Measurements from ENCODE around the gene ZNF726. TPM values are rescaled to one million over a fixed set of nuclear protein-coding genes. Genes with fewer than 3 reads are reported as not detected.
"Not testable (repeated sequence)": the region's sequence is repeated elsewhere in the genome, so short reads cannot be mapped to it uniquely, and the experiment has no call there.

The ZNF726 gene
- total RNA-seq, 4 donors from 2014 or later = 0.33 TPM; not detected in 3

GRCh38 chr19:23969630-23970029, 54.9 kb downstream of the ZNF726 start:
- intact Hi-C loops (cut with DNase I; ENCODE audit: low total_unique reads) (loop anchor here (5.0 kb wide), 1 partner anchor 97 kb away; no protein-coding TSS in a partner anchor), in situ Hi-C loops (cut with MboI; ENCODE audit: low sequenced_read_pairs in 4 of 4) (no loop called here)
- no peaks in the 10 kb centered on the region for H3K36me3 ChIP-seq
- H3K4me1 ChIP-seq = no peaks in the 10 kb centered on the region
- ATAC-seq (no peak), DNase-seq (no peak)
- H3K27me3 ChIP-seq = peaks cover 3 to 21% (median 10%) of the 10 kb centered on the region in 3 donors
- TF ChIP-seq, protein P1, sequence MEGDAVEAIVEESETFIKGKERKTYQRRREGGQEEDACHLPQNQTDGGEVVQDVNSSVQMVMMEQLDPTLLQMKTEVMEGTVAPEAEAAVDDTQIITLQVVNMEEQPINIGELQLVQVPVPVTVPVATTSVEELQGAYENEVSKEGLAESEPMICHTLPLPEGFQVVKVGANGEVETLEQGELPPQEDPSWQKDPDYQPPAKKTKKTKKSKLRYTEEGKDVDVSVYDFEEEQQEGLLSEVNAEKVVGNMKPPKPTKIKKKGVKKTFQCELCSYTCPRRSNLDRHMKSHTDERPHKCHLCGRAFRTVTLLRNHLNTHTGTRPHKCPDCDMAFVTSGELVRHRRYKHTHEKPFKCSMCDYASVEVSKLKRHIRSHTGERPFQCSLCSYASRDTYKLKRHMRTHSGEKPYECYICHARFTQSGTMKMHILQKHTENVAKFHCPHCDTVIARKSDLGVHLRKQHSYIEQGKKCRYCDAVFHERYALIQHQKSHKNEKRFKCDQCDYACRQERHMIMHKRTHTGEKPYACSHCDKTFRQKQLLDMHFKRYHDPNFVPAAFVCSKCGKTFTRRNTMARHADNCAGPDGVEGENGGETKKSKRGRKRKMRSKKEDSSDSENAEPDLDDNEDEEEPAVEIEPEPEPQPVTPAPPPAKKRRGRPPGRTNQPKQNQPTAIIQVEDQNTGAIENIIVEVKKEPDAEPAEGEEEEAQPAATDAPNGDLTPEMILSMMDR (IDR thresholded peaks at IDR 0.05 in 4 of 5, conservative IDR thresholded peaks at IDR 0.05 in 1 of 5) = no peak
- TF ChIP-seq POLR2A (IDR thresholded peaks at IDR 0.05) = no peak
- H3K27ac ChIP-seq = no peak overlapping the region
- H3K4me3 ChIP-seq = no peak overlapping the region
- no peaks in the 10 kb centered on the region for H3K9me3 ChIP-seq

DNA sequence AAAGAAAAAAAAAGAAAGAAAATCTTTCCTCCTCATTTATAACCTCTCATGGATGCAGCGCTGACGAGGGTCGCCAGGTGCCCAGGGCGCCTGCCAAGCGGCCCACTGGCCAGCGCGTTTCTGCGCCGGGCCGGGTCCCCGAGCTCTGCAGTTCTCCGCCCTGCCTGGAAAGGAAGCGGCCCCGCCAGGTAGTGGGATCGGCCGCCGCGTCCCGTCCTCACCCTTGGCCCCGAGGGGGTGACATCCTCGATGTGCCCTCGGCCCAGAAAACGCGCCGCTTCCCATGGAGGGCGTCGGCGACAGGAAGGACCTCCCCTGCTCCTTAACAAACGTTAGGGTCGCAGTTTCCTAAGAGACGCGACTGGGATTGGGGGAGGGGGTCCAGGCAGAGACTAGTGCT, 56.9 kb downstream of the ZNF726 start:
- Histone ChIP-seq H3K4me1 (no peaks in the 10 kb centered on the region), H3K27ac (no peak overlapping the region), H3K27me3 (peaks cover 3 to 21% (median 10%) of the 10 kb centered on the region in 3 donors), H3K9me3 (no peaks in the 10 kb centered on the region), H3K36me3 (no peaks in the 10 kb centered on the region), H3K4me3 (no peak overlapping the region)
- in situ Hi-C loops (cut with MboI; ENCODE audit: low sequenced_read_pairs in 4 of 4) (no loop called here), intact Hi-C loops (cut with DNase I; ENCODE audit: low total_unique reads) (no loop called here)
- no peak for ATAC-seq
- no peak for DNase-seq
- no peak for TF ChIP-seq POLR2A (IDR thresholded peaks at IDR 0.05)
- TF ChIP-seq, protein P1 (IDR thresholded peaks at IDR 0.05 in 4 of 5, conservative IDR thresholded peaks at IDR 0.05 in 1 of 5) = no peak

DNA sequence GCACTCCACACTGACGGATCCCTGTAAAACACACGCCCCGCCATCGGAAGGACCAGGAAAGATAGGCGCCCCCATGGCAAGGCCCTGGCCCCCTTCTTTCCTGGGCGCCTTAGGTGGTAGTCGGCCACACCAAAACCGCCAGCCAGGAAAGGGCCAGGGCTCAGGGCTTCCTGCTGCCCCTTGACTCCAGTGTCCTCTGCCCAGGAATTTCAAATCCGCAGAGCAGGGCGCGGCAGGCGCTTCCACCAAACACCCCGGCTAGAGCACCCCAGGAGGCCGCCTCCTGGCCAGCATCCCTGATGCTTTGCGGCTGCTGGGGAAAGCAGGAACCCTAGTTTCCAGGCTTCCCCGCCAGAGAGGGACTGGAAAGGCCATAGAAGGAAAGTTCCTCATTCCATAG, 57.5 kb downstream of the ZNF726 start:
- DNase-seq (no peak), ATAC-seq (no peak)
- Histone ChIP-seq H3K9me3 (no peaks in the 10 kb centered on the region), H3K4me1 (no peaks in the 10 kb centered on the region), H3K36me3 (no peaks in the 10 kb centered on the region), H3K27me3 (peaks cover 3 to 21% (median 10%) of the 10 kb centered on the region in 3 donors), H3K27ac (no peak overlapping the region), H3K4me3 (no peak overlapping the region)
- TF ChIP-seq POLR2A (IDR thresholded peaks at IDR 0.05) = no peak
- TF ChIP-seq, protein P1 (IDR thresholded peaks at IDR 0.05 in 4 of 5, conservative IDR thresholded peaks at IDR 0.05 in 1 of 5) = no peak
- in situ Hi-C loops (cut with MboI; ENCODE audit: low sequenced_read_pairs in 4 of 4) = no loop called here
- intact Hi-C loops (cut with DNase I; ENCODE audit: low total_unique reads) = no loop called here

- Histone ChIP-seq H3K4me1 (no peaks in the 10 kb centered on the region), H3K27me3 (peaks cover 3 to 19% (median 10%) of the 10 kb centered on the region in 3 donors), H3K27ac (no peak overlapping the region), H3K4me3 (no peak overlapping the region), H3K36me3 (no peaks in the 10 kb centered on the region), H3K9me3 (no peaks in the 10 kb centered on the region)
- no peak for TF ChIP-seq POLR2A (IDR thresholded peaks at IDR 0.05)
- TF ChIP-seq, protein P1 (IDR thresholded peaks at IDR 0.05 in 4 of 5, conservative IDR thresholded peaks at IDR 0.05 in 1 of 5) = no peak
- in situ Hi-C loops (cut with MboI; ENCODE audit: low sequenced_read_pairs in 4 of 4) (no loop called here), intact Hi-C loops (cut with DNase I; ENCODE audit: low total_unique reads) (no loop called here)
- no peak for ATAC-seq
- no peak for DNase-seq
Measured at GRCh38 chr19:23974941-23975340, 60.3 kb downstream of the ZNF726 start.

DNA sequence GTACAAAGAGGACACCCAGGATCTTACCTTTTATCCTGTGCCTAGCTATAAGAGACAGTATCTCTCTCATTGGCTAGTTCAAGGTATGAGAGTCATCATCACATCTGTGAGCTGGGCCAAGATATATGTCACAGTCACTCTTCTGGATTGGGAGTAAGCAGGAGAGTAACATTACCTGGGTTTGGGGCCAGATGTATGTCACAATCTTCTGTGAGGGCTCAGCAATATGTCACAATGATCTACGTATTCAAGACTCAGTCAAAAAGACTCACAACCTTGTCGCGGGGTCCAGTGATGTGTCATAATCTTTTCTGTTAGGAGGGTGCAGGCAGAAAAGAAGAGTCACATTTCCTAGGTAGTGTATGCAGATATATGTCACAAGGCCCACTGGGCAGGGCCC, 61.9 kb downstream of the ZNF726 start:
- H3K36me3 ChIP-seq; intact Hi-C loops (cut with DNase I; ENCODE audit: low total_unique reads); DNase-seq; H3K4me3 ChIP-seq; H3K9me3 ChIP-seq; ATAC-seq; in situ Hi-C loops (cut with MboI; ENCODE audit: low sequenced_read_pairs in 4 of 4); H3K27ac ChIP-seq; H3K4me1 ChIP-seq: not testable (repeated sequence)
- H3K27me3 ChIP-seq = peaks cover 3 to 10% (median 8%) of the 10 kb centered on the region in 3 donors

DNA sequence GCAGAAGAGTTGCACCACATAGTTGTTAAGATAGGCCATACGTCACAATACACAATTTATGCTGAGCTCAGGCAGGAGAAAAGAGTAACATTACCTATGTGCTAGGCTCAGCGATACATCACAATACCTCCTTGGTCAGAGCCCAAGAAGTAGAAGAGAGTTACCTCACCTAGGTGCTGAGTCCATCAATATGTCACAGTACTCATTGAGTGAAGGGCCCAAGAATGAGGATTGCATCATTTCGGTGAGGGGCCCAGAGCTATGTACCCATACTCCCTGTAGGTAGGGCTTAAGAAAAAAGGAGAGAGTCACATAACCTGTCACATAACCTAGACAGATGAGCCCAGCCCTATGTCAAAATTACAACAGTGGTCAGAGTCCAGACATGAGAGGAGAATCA, 62.6 kb downstream of the ZNF726 start:
- H3K27ac ChIP-seq; DNase-seq; H3K36me3 ChIP-seq; H3K4me3 ChIP-seq; in situ Hi-C loops (cut with MboI; ENCODE audit: low sequenced_read_pairs in 4 of 4); H3K9me3 ChIP-seq; ATAC-seq; intact Hi-C loops (cut with DNase I; ENCODE audit: low total_unique reads); H3K27me3 ChIP-seq; H3K4me1 ChIP-seq: not testable (repeated sequence)

Data from gastrocnemius medialis (tissue), 4 donors.